IPS-18c (cell line): ENCODE data around the gene DDOST.

Source experiments
- H3K4me3 ChIP-seq: 2 replicates; pipeline ENCODE4 v1.7.0; 2013; ENCODE audit warnings: low read depth, mild to moderate bottlenecking, low read length, moderate library complexity; ENCODE audit not compliant: insufficient read depth
- H3K9me3 ChIP-seq: one replicate; pipeline ENCODE4 v1.6.1; 2013; ENCODE audit warnings: mild to moderate bottlenecking, low read length, moderate library complexity; ENCODE audit not compliant: control insufficient read depth, insufficient read depth

The DDOST gene

GRCh38 chr1:20670936-20671335, 9.8 kb upstream of the DDOST start:
- Histone ChIP-seq H3K9me3 (no peaks in the 10 kb centered on the region), H3K4me3 (no peak overlapping the region)

GRCh38 chr1:20668581-20668980, 7.4 kb upstream of the DDOST start:
- H3K9me3 ChIP-seq: no peaks in the 10 kb centered on the region
- no peak overlapping the region for H3K4me3 ChIP-seq

- no peak overlapping the region for H3K4me3 ChIP-seq
These were observed 5.6 kb upstream of the DDOST start for GRCh38 chr1:20666804-20667203.

GRCh38 chr1:20666146-20666545, 5.0 kb upstream of the DDOST start:
- Histone ChIP-seq H3K9me3 (no peaks in the 10 kb centered on the region), H3K4me3 (no peak overlapping the region)

More at GRCh38 chr1:20666804-20667203, 5.6 kb upstream of the DDOST start:
- H3K9me3 ChIP-seq: no peaks in the 10 kb centered on the region

GRCh38 chr1:20665726-20666125, 4.6 kb upstream of the DDOST start:
- Histone ChIP-seq H3K4me3 (no peak overlapping the region), H3K9me3 (no peaks in the 10 kb centered on the region)

- no peaks in the 10 kb centered on the region for H3K9me3 ChIP-seq
These were observed 3.0 kb upstream of the DDOST start for GRCh38 chr1:20663969-20664715.

GRCh38 chr1:20663365-20663764, 2.2 kb upstream of the DDOST start:
- H3K9me3 ChIP-seq: no peaks in the 10 kb centered on the region
- no peak overlapping the region for H3K4me3 ChIP-seq

More at GRCh38 chr1:20663969-20664715, 3.0 kb upstream of the DDOST start:
- no peak overlapping the region for H3K4me3 ChIP-seq

- Histone ChIP-seq H3K9me3 (no peaks in the 10 kb centered on the region), H3K4me3 (peak overlapping the region; percentile 95)
These were observed 924 bp upstream of the DDOST start for GRCh38 chr1:20662110-20662475.

- H3K9me3 ChIP-seq: no peaks in the 10 kb centered on the region
- H3K4me3 ChIP-seq: peak overlapping the region; percentile 95
These were observed 342 bp downstream of the DDOST start for GRCh38 chr1:20660847-20661206.

GRCh38 chr1:20660363-20660762, 806 bp downstream of the DDOST start:
- peak overlapping the region; percentile 95 for H3K4me3 ChIP-seq
- no peaks in the 10 kb centered on the region for H3K9me3 ChIP-seq

- Histone ChIP-seq H3K9me3 (no peaks in the 10 kb centered on the region), H3K4me3 (no peak overlapping the region)
These were observed 2.8 kb downstream of the DDOST start for GRCh38 chr1:20658166-20658915.

GRCh38 chr1:20657024-20657423, 4.1 kb downstream of the DDOST start:
- Histone ChIP-seq H3K4me3 (no peak overlapping the region), H3K9me3 (no peaks in the 10 kb centered on the region)

- no peaks in the 10 kb centered on the region for H3K9me3 ChIP-seq
- H3K4me3 ChIP-seq: no peak overlapping the region
These were observed 7.0 kb downstream of the DDOST start for GRCh38 chr1:20654104-20654690.

GRCh38 chr1:20652300-20652699, 8.9 kb downstream of the DDOST start:
- Histone ChIP-seq H3K4me3 (no peak overlapping the region), H3K9me3 (no peaks in the 10 kb centered on the region)

- H3K4me3 ChIP-seq: no peak overlapping the region
- no peaks in the 10 kb centered on the region for H3K9me3 ChIP-seq
These were observed 12.2 kb downstream of the DDOST start for GRCh38 chr1:20648946-20649345.

GRCh38 chr1:20648438-20648837, 12.7 kb downstream of the DDOST start:
- Histone ChIP-seq H3K9me3 (no peaks in the 10 kb centered on the region), H3K4me3 (no peak overlapping the region)

- no peak overlapping the region for H3K4me3 ChIP-seq
These were observed 15.8 kb downstream of the DDOST start for GRCh38 chr1:20645414-20645813.

GRCh38 chr1:20644416-20644815, 16.8 kb downstream of the DDOST start:
- H3K9me3 ChIP-seq: no peaks in the 10 kb centered on the region
- H3K4me3 ChIP-seq: no peak overlapping the region

More at GRCh38 chr1:20645414-20645813, 15.8 kb downstream of the DDOST start:
- no peaks in the 10 kb centered on the region for H3K9me3 ChIP-seq
